Activated CD4-positive, alpha-beta T cell treated with anti-CD3 and anti-CD28 coated beads, Interleukin-2, Interleukin-4, amounts not matched to agents 100 ng/mL and 50 ng/mL, durations not matched to agents 16 hours and 8 hours (primary cell): ENCODE data around the gene SNX30.

Source experiments
- DNase-seq: peaks from one replicate; pipeline ENCODE4 v3.0.0-alpha.2; 2020; ENCODE audit warnings: low spot score

The SNX30 gene

DNA sequence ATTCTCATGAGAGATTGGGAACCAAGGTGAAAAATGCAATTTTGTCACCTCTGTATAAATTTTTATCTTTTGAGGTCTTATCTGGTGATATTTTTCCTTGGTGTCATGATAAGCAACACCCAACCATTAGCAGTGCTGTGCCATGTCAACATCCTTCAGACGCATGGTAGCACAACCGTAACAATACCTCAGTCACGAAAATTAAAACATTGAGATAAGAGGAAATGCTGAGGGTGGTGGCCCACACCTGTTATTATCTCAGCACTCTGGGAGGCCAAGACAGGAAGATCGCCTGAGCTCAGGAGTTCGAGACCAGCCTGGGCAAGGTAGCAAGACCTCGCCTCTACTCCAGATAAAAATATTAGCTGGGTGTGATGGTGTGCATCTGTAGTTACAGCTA, 107.4 kb downstream of the SNX30 start:
- no peak for DNase-seq

DNA sequence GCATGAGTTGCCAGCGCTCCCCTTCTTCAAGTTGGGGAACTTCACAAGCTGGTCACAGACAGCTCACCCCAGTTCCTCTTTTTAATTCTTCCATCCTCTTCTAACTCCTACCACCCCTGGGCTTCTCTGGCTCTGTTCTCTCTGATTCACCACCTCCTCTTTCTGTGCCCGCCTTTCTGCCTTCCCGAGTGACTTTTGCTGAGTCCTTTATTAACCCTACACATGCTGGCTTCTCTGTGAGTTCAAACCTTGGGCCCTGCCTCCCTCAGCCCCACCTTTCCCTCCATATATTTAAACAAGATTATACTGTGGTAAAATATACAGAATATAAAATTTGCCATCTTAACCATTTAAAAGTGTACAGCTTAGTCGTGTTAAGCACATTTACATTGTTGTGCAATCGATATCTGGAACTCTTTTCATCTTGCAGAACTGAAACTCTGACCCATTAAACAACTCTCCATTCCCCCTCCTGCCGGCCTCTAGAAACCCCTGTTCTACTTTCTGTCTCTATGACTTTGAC, 108.1 kb downstream of the SNX30 start:
- no peak for DNase-seq

DNA sequence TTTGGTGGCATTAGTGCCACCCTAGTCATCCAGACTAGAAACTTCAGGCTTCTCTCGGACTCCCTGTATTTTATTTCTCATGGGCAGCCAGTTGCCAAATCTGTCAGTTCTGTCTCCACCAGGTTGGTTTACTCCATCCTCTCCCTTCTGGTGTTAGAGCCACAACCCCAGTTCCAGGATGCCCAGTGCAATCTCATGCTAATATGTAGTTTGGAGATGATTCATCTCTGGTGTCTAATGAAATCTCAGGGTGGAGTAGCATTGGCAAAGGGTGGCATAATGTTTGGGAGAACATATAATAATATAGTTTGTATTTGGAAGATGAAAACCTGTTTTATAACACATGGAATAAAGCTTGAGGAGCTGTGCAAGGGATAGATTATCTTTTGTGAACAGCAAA, 109.9 kb downstream of the SNX30 start:
- DNase-seq = no peak

DNA sequence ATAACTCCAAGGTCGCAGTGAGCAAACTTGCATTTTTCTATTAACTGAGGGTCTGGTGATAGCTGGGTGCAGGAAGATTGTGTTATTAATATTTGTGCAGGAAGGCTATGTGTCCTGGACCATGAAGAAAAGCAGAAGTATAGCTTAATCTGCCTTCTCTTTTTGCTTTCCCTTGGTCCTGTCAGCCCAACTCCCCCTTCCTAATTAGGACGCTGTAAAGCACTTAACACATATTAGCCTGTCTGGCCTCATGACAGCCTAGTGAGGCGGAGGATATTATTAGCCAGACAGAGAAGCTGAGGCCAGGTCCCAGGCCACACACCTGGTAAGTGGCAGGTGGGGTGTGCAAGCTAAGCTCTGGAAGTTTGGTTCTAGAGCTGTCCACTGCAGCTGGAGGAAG, 110.6 kb downstream of the SNX30 start:
- DNase-seq = no peak

DNA sequence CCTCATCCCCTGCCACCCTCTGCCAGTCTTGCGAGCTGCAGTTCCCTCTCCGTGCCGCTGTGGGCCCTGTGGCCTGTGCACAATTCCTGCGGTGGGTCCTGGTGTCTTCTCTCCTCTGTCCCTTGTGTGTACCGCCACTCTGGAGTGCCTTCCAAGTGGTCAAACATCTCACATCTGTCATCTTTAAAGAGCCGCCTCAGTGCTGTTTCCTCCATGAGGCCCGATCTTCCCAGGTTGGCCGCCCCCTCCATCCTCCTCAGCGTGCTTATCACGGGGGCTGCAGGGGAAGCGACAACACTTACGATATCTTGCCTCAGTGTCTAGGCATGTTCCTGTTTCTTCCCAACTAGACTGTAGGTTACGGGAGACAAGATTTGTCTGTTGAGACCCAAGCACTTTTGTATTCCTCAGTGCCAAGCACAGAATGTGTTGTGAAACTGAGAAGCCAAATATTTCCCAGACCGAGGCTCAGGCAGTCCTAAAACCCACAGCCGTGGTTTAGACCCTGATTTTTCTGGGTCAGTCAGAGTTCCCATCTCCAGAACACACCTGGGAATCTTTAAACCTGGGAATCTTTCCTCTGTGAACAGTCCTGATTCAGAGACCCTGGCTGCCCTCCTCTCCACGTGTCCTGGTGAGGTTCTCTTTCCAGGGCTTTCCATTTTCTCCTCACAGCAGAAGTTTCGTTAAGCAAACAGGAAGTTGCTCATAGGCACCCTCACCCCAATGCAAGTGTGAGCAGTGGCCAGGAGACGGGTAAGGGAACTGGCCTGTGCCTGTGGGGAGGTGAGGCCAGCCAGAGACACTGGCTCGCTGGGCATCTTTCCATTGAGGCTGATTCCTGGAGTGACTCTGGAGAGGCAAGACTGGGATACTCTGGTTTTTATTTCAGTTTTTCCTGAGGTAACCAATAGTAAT, 111.3 kb downstream of the SNX30 start:
- DNase-seq = no peak

DNA sequence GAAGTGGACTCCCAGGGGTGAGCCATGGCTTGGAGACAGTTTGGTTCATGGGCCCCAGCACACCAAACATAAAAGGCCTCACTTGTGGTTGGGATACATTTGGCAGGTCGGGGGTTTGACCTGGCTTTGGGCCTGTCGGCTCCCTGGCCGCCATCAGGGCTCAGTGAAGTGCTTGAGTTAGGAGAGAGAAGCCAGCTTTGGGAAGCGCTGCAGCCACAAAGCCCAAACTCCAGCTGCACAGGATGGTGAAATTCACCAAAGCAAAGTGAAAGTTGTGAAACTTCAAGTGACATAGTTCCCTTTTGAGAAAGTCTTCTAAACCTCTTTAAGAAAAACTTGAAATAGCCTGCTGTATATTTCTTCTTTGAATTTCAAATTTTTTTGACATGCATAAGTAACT, 112.7 kb downstream of the SNX30 start:
- no peak for DNase-seq

GRCh38 chr9:112863746-112864145, 113.2 kb downstream of the SNX30 start:
- no peak for DNase-seq

GRCh38 chr9:112864403-112864802, 113.8 kb downstream of the SNX30 start:
- no peak for DNase-seq

DNA sequence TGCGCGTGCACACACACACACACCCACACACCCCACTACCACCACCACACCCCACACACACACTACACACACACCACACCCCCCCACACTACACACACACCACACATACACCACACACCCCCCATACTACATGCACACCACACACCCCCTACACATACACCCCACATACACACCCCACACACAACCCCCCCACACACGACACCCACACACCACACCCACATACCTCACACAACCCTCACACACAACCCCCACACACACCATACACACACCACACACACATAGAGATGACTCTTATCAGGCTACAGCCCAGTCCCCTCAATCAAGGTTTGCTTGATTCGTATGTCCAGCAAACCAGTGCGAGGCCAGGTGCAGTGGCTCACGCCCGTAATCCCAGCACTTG, 114.4 kb downstream of the SNX30 start:
- DNase-seq = no peak

GRCh38 chr9:112866662-112867274, 116.2 kb downstream of the SNX30 start:
- no peak for DNase-seq

GRCh38 chr9:112867275-112867991, 116.9 kb downstream of the SNX30 start:
- DNase-seq = peak; percentile 39

DNA sequence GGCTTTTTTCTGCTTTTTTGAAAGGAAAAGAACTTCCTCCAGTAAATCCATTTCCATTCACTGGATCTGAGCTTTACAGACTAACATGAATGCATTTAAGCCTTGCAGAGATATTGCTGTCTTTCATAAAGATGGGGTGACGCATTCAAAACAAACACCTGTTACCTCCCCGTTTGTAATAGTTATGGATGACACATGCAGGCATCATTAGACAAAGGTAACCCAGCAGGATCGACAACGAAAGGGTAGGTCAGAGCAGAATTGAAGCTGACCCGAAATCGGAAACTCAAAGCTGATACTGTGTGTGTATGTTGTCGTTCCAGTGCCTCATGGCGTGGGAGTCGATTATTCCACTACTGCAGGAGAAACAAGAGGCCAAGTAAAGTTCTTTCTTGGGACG, 117.9 kb downstream of the SNX30 start:
- DNase-seq = no peak

- DNase-seq = no peak
Measured at GRCh38 chr9:112869041-112869529, 118.5 kb downstream of the SNX30 start.

GRCh38 chr9:112869917-112870316, 119.4 kb downstream of the SNX30 start:
- DNase-seq = no peak

DNA sequence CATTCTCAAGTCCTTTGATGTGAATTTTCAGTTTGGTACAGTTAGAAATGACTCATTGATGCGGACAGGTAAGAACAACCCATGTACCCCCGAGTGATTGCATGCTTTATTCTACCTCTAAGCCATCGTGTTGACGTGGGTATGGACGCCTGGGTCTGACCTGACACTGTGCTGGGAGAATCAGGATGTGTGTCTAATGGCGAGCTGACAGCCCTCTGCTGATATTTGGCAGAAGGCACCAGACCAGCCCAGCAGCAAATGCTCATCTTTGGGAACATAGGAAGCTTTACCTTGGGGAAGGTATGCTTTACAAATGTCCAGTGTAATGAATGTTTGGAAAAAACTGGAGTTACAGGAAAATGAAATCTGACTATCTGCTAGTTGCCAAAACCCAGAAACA, 120.0 kb downstream of the SNX30 start:
- DNase-seq = no peak

GRCh38 chr9:112872019-112872418, 121.5 kb downstream of the SNX30 start:
- no peak for DNase-seq

DNA sequence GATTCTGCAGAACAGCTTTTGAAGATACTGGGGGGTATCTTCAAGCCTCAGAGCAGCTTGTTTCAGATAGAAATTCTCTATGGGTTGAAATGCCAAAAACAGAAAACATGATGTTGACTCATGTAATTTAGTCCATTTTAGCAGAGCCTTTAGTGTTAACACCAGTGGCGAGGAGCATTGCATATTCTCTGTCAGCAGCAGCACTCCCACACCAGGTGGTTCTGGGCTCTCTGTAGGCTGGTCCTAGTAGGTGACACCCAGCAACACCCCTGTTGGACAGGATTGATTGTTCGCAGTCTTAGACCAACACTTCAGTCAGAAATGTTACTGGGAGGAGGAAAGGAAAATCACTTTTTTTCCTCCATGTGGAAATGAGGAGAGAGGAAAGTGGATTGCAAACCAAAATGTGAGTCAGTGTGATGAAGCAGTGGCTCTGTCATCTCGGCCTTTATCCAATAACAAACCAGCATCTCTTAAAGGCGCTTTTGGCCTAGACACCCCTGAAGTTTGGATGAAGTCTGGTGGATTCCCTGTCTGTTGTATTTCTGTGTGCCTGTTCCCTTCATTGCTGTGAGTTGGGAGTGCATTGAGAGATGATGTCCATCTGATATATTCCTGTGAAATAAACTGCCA, 123.3 kb downstream of the SNX30 start:
- DNase-seq = no peak

DNA sequence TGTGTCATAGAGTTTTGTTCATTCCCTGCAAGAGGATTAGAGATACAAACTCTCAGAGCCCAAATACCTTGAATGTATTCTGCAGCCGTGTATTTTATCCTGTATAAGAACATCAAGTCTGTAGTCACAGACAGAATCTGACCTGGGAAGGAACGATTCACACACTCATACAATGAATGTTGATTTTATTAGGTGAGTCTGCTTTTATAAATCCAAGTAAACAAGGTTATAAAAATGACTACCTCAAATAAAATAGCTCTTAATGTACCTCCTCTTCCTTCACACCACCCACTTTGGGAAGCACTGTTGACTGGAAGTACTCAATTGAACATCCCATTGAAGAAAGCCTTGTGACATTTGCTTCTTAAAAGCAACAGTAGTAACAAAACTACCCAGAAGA, 128.2 kb downstream of the SNX30 start:
- no peak for DNase-seq

DNA sequence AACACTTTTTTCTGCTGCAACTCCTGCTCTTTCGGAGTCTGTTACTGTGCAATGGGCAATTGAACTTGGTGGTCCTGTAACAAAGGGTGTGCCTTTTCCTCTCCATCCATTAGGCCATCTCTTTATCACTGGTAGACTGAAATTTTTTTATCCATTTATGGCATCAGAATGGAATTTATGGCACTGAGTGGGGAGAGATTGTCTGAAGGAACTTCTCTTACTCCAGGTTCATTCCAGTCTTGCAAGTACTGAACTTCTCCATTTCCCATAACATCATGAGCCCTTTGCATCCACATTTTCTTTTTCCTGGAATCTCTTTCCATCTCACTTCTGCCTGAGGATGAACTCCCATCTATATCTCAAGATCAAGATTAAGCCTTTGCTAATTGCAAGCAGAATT, 130.1 kb downstream of the SNX30 start:
- no peak for DNase-seq

DNA sequence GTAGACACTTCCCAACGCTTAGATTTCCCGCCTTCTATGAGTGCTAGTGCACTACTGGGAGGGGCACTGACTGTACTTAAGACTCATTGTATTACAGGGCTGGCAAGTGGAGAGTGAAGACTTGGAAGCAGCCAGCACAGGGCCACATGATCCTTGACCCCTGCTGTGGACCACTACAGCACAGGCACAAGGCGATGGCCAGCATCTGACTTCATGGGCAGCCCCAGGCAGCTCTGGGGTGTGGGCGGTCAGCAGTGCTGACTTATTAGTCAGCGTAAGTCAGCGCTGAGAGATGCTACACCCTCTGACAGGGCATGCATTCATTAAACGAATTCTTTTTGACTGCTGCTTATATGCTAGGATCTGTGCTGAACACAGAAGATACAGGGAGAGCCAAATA, 130.8 kb downstream of the SNX30 start:
- no peak for DNase-seq

GRCh38 chr9:112884101-112884500, 133.5 kb downstream of the SNX30 start:
- DNase-seq = no peak

DNA sequence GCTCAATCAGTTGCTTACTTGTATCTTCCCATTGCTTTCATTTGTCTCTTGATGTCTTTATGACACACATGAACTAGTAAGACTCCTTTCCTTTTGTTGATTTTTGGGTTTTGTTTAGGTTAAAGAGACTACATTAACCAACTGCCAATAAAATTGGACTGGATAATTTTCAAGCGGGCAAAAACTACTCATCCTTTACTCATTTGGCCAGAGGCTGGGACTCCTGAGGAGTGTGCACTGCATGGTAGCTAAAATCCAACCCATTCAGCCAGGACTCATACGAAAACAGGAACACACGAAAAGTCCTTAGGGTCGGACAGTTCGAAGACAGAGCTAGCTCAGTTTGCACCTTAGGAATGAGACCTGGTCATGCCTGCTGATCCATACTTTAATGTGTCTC, 134.2 kb downstream of the SNX30 start:
- no peak for DNase-seq
